ENCODE measurements around the gene ANAPC2.

The ANAPC2 gene

DNA sequence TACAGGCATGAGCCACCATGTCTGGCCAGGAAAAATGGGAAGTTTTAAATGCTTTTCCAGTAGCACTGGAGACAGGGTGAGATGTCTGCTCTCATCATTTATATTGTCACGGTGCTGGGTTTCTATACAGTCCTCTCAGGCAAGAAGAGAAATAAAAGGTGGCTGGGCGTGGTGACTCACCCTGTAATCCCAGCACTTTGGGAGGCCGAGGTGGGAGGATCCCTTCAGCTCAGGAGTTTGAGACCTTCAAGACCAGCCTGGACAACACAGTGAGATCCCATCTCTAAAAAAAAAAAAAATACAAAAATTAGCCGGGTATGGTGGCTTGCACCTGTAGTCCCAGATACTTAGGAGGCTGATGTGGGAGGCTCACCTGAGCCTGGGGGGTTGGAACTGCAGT, 54.2 kb downstream of the ANAPC2 start:
- no peak overlapping the region for H3K4me2 ChIP-seq (ENCODE audit: low read length)
- H4K5ac ChIP-seq (ENCODE audit: low read length) = no peak overlapping the region
- H2BK120ac ChIP-seq (ENCODE audit: low read depth, low read length) = no peak overlapping the region
- H3K9ac ChIP-seq (ENCODE audit: low read length) = no peak overlapping the region
- H3K4me3 ChIP-seq (ENCODE audit: low read length) = no peak overlapping the region
- no peak overlapping the region for H2BK15ac ChIP-seq (replicated peaks; ENCODE audit: low read depth)
- H3K27ac ChIP-seq (ENCODE audit: low read depth, low read length) = no peak overlapping the region
- no peaks in the 10 kb centered on the region for H3K79me1 ChIP-seq (ENCODE audit: low read length)
- WGBS (ENCODE audit: extremely low coverage, insufficient coverage, low lambda C conversion rate) = no CpG with 5 or more reads among the region's 4 CpGs
- no peak overlapping the region for H3K56ac ChIP-seq (ENCODE audit: low read length)
- no peak overlapping the region for H4K8ac ChIP-seq (ENCODE audit: low read depth, low read length)
- no peak for DNase-seq
- no peaks in the 10 kb centered on the region for H3K36me3 ChIP-seq (ENCODE audit: control insufficient read depth, insufficient read depth, low read length)
- H2AK5ac ChIP-seq (ENCODE audit: low read length) = no peak overlapping the region
- H3K27me3 ChIP-seq (ENCODE audit: insufficient read depth, low read length, poor library complexity) = peaks cover 11% of the 10 kb centered on the region
- no peaks in the 10 kb centered on the region for H3K79me2 ChIP-seq (ENCODE audit: control insufficient read depth, insufficient read depth, low read length)
- no peak overlapping the region for H3K4ac ChIP-seq (ENCODE audit: low read depth, low read length)
- no peaks in the 10 kb centered on the region for H3K4me1 ChIP-seq (ENCODE audit: control insufficient read depth, low read depth, low read length)
- H3K18ac ChIP-seq (ENCODE audit: low read length) = no peak overlapping the region
- H2BK5ac ChIP-seq (ENCODE audit: low read length) = no peak overlapping the region
- no peak overlapping the region for H3K23ac ChIP-seq (ENCODE audit: low read length)

DNA sequence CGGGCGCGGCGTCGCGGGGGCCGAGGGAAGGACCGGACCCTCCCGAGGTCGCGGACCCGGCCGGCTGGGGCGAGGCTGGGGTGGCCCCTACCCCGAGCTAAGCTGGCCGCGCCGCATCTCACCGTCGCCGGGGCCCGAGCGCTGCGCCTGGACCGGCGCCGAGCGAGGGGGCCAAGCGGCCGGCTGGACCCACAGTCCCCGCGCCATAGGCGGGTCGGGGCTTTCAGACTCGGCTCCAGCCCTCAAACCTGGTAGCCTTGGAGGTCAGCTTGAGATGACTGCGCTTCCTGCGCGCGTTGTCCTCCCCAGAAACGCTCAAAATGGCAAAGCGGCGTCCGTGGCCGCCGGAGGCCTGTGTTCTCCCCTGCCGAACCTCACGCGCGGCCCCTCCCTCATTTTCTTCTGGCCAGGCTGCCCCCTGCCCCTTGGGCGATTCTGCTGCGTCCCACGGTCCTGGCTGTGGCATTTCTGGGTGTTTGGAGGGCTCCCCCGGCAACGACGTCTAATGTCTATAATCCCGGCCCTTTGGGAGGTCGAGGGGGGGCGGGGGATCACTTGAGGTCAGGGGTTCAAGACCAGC, 58.1 kb downstream of the ANAPC2 start:
- peaks cover 3% of the 10 kb centered on the region for H3K79me1 ChIP-seq (ENCODE audit: low read length)
- peak overlapping the region; percentile 46 for H3K18ac ChIP-seq (ENCODE audit: low read length)
- peak overlapping the region; percentile 45 for H3K4me2 ChIP-seq (ENCODE audit: low read length)
- H3K4me3 ChIP-seq (ENCODE audit: low read length) = peak overlapping the region; percentile 51
- no CpG with 5 or more reads among the region's 58 CpGs for WGBS (ENCODE audit: extremely low coverage, insufficient coverage, low lambda C conversion rate)
- no peak overlapping the region for H2BK120ac ChIP-seq (ENCODE audit: low read depth, low read length)
- no peak overlapping the region for H3K27ac ChIP-seq (ENCODE audit: low read depth, low read length)
- H4K8ac ChIP-seq (ENCODE audit: low read depth, low read length) = peak overlapping the region; percentile 58
- no peak overlapping the region for H3K23ac ChIP-seq (ENCODE audit: low read length)
- no peaks in the 10 kb centered on the region for H3K27me3 ChIP-seq (ENCODE audit: insufficient read depth, low read length, poor library complexity)
- no peak overlapping the region for H2BK15ac ChIP-seq (replicated peaks; ENCODE audit: low read depth)
- peak; percentile 10 for DNase-seq
- H2BK5ac ChIP-seq (ENCODE audit: low read length) = no peak overlapping the region
- H2AK5ac ChIP-seq (ENCODE audit: low read length) = no peak overlapping the region
- no peaks in the 10 kb centered on the region for H3K36me3 ChIP-seq (ENCODE audit: control insufficient read depth, insufficient read depth, low read length)
- H3K56ac ChIP-seq (ENCODE audit: low read length) = peak overlapping the region; percentile 97
- no peak overlapping the region for H4K5ac ChIP-seq (ENCODE audit: low read length)
- H3K9ac ChIP-seq (ENCODE audit: low read length) = peak overlapping the region; percentile 65
- peak overlapping the region; percentile 61 for H3K4ac ChIP-seq (ENCODE audit: low read depth, low read length)
- no peaks in the 10 kb centered on the region for H3K79me2 ChIP-seq (ENCODE audit: control insufficient read depth, insufficient read depth, low read length)
- H3K4me1 ChIP-seq (ENCODE audit: control insufficient read depth, low read depth, low read length) = no peaks in the 10 kb centered on the region

DNA sequence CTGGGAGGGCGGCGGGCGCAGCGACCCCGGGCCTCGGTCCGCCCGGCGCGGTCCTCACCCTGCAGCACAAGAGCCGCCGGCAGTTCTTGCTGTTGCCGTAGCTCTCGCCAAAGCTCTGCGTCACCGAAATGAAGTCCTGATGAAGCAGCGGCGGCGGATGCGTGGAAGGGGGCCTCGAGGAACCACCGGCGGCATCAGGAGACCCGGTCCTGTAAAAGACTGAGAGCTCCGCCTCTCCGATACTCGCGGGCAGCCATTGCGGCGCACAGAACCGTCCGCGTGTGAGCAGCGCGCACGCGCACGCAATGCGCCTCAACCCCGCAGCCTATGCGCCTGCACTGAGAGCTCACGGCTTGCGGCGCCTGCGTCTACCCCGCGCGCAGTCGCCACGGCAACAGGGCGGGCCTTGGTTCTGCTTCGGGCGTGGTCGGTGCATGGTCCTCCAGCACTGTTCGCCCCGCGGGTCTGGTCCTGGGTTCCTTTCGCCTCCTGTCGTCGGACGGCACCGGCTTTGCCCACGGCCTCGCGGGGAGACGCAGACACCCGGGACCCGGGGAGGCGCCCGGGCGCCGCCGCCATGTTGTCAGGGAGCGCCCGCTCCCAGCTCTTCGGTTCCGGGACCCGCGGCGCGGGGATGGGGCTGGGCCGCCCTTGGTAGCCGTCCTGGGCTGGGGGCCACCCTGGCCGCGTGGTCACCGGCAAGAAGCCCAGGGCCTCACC, 58.7 kb downstream of the ANAPC2 start:
- H4K8ac ChIP-seq (ENCODE audit: low read depth, low read length) = peak overlapping the region; percentile 93
- H3K4me2 ChIP-seq (ENCODE audit: low read length) = peak overlapping the region; percentile 47
- no peak overlapping the region for H3K27ac ChIP-seq (ENCODE audit: low read depth, low read length)
- H2BK120ac ChIP-seq (ENCODE audit: low read depth, low read length) = no peak overlapping the region
- no peak overlapping the region for H3K23ac ChIP-seq (ENCODE audit: low read length)
- peak overlapping the region; percentile 78 for H3K18ac ChIP-seq (ENCODE audit: low read length)
- no peak overlapping the region for H2AK5ac ChIP-seq (ENCODE audit: low read length)
- H2BK5ac ChIP-seq (ENCODE audit: low read length) = no peak overlapping the region
- no peaks in the 10 kb centered on the region for H3K27me3 ChIP-seq (ENCODE audit: insufficient read depth, low read length, poor library complexity)
- H2BK15ac ChIP-seq (replicated peaks; ENCODE audit: low read depth) = no peak overlapping the region
- H3K36me3 ChIP-seq (ENCODE audit: control insufficient read depth, insufficient read depth, low read length) = no peaks in the 10 kb centered on the region
- no peaks in the 10 kb centered on the region for H3K79me2 ChIP-seq (ENCODE audit: control insufficient read depth, insufficient read depth, low read length)
- H3K9ac ChIP-seq (ENCODE audit: low read length) = peak overlapping the region; percentile 95
- H4K5ac ChIP-seq (ENCODE audit: low read length) = no peak overlapping the region
- no peaks in the 10 kb centered on the region for H3K4me1 ChIP-seq (ENCODE audit: control insufficient read depth, low read depth, low read length)
- H3K79me1 ChIP-seq (ENCODE audit: low read length) = peaks cover 3% of the 10 kb centered on the region
- peak; percentile 91 for DNase-seq
- H3K56ac ChIP-seq (ENCODE audit: low read length) = peak overlapping the region; percentile 97
- WGBS (ENCODE audit: extremely low coverage, insufficient coverage, low lambda C conversion rate) = no CpG with 5 or more reads among the region's 86 CpGs
- H3K4me3 ChIP-seq (ENCODE audit: low read length) = peak overlapping the region; percentile 91
- H3K4ac ChIP-seq (ENCODE audit: low read depth, low read length) = peak overlapping the region; percentile 61

DNA sequence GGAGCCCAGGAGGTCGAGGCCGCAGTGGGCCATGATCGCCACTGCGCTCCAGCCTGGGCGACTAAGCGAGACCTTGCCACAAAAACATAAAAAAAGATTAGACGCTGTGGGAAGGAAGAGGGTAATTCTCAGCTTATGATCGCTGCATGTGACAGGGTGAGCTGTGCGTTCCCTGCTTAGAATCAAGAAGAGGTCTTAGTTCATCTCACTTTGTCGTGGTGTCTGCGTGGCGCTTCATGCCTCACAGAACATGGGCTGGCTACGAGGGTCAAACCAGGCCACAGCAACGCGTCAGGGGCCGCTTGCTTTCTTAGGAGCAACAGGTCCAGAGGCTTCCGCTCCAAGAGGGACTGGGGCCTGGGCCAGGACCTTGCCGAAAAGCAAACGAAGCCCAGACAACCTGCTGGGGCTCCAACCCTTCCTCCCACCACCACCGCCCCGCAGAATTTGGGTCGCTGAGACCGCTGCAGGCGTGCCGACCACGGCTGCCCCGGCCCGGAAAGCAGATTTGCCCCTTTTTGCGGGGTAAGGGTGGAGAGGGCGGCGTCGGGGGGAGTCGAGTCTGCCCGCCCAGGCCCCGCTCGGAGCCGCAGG, 59.4 kb downstream of the ANAPC2 start:
- peaks cover 3% of the 10 kb centered on the region for H3K79me1 ChIP-seq (ENCODE audit: low read length)
- no peak overlapping the region for H4K5ac ChIP-seq (ENCODE audit: low read length)
- peak overlapping the region; percentile 95 for H3K9ac ChIP-seq (ENCODE audit: low read length)
- H3K27me3 ChIP-seq (ENCODE audit: insufficient read depth, low read length, poor library complexity) = no peaks in the 10 kb centered on the region
- peak overlapping the region; percentile 47 for H3K4me2 ChIP-seq (ENCODE audit: low read length)
- no CpG with 5 or more reads among the region's 37 CpGs for WGBS (ENCODE audit: extremely low coverage, insufficient coverage, low lambda C conversion rate)
- H3K18ac ChIP-seq (ENCODE audit: low read length) = peak overlapping the region; percentile 78
- H3K23ac ChIP-seq (ENCODE audit: low read length) = no peak overlapping the region
- no peaks in the 10 kb centered on the region for H3K4me1 ChIP-seq (ENCODE audit: control insufficient read depth, low read depth, low read length)
- H2AK5ac ChIP-seq (ENCODE audit: low read length) = no peak overlapping the region
- H3K4ac ChIP-seq (ENCODE audit: low read depth, low read length) = no peak overlapping the region
- peak overlapping the region; percentile 93 for H4K8ac ChIP-seq (ENCODE audit: low read depth, low read length)
- H2BK15ac ChIP-seq (replicated peaks; ENCODE audit: low read depth) = no peak overlapping the region
- no peak overlapping the region for H3K27ac ChIP-seq (ENCODE audit: low read depth, low read length)
- H2BK5ac ChIP-seq (ENCODE audit: low read length) = no peak overlapping the region
- H3K79me2 ChIP-seq (ENCODE audit: control insufficient read depth, insufficient read depth, low read length) = no peaks in the 10 kb centered on the region
- H3K36me3 ChIP-seq (ENCODE audit: control insufficient read depth, insufficient read depth, low read length) = no peaks in the 10 kb centered on the region
- peak overlapping the region; percentile 97 for H3K56ac ChIP-seq (ENCODE audit: low read length)
- H2BK120ac ChIP-seq (ENCODE audit: low read depth, low read length) = no peak overlapping the region
- peak; percentile 20 for DNase-seq
- peak overlapping the region; percentile 91 for H3K4me3 ChIP-seq (ENCODE audit: low read length)

DNA sequence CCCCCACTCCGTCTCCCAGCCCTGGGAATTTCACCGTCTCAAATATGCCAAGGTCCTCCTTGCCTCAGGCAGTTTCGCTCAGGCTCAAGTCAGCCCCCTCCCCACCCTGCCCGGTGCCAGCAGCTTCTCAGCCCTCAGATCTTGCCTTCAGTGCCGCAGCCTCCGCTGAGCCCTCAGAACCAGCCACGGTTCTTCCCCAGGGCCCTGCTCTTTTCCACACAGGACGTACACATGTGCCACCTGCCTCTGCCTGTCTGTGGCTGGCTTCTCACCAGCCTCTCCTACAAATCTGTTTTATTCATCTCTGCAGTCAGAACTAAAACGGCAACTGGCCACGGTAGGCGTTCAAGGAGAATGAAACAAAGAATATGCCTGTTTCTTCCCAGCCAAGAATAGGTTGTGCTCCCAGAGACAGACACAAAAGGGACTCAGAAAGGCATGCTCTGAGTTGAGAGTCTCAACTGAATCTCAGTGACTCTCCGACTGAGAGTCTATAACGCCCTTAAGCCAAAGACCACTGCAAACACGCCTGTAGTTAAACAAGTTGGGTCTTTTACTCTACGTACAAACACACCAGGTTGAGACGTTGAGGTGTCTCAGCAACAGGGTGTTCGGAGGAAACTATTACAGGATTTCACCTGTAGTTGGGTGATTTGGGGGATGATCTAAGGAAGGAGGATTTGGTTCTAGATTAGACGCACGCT, 60.0 kb downstream of the ANAPC2 start:
- Histone ChIP-seq H3K4me1 (ENCODE audit: control insufficient read depth, low read depth, low read length) (no peaks in the 10 kb centered on the region), H3K27me3 (ENCODE audit: insufficient read depth, low read length, poor library complexity) (no peaks in the 10 kb centered on the region), H4K8ac (ENCODE audit: low read depth, low read length) (no peak overlapping the region), H3K18ac (ENCODE audit: low read length) (no peak overlapping the region), H3K4ac (ENCODE audit: low read depth, low read length) (no peak overlapping the region), H2AK5ac (ENCODE audit: low read length) (no peak overlapping the region), H3K79me1 (ENCODE audit: low read length) (peaks cover 3% of the 10 kb centered on the region), H3K36me3 (ENCODE audit: control insufficient read depth, insufficient read depth, low read length) (no peaks in the 10 kb centered on the region), H3K9ac (ENCODE audit: low read length) (peak overlapping the region; percentile 95), H3K27ac (ENCODE audit: low read depth, low read length) (no peak overlapping the region), H2BK120ac (ENCODE audit: low read depth, low read length) (no peak overlapping the region), H3K56ac (ENCODE audit: low read length) (peak overlapping the region; percentile 97), H3K4me2 (ENCODE audit: low read length) (peak overlapping the region; percentile 47), H3K79me2 (ENCODE audit: control insufficient read depth, insufficient read depth, low read length) (no peaks in the 10 kb centered on the region), H2BK5ac (ENCODE audit: low read length) (no peak overlapping the region), H3K4me3 (ENCODE audit: low read length) (no peak overlapping the region), H3K23ac (ENCODE audit: low read length) (no peak overlapping the region), H4K5ac (ENCODE audit: low read length) (no peak overlapping the region), H2BK15ac (replicated peaks; ENCODE audit: low read depth) (no peak overlapping the region)
- DNase-seq = no peak
- no CpG with 5 or more reads among the region's 19 CpGs for WGBS (ENCODE audit: extremely low coverage, insufficient coverage, low lambda C conversion rate)
